ENCODE results near the gene NCL.
A peak's percentile ranks its signal among the peaks of the same experiment; 100 is the strongest.

The NCL gene, protein sequence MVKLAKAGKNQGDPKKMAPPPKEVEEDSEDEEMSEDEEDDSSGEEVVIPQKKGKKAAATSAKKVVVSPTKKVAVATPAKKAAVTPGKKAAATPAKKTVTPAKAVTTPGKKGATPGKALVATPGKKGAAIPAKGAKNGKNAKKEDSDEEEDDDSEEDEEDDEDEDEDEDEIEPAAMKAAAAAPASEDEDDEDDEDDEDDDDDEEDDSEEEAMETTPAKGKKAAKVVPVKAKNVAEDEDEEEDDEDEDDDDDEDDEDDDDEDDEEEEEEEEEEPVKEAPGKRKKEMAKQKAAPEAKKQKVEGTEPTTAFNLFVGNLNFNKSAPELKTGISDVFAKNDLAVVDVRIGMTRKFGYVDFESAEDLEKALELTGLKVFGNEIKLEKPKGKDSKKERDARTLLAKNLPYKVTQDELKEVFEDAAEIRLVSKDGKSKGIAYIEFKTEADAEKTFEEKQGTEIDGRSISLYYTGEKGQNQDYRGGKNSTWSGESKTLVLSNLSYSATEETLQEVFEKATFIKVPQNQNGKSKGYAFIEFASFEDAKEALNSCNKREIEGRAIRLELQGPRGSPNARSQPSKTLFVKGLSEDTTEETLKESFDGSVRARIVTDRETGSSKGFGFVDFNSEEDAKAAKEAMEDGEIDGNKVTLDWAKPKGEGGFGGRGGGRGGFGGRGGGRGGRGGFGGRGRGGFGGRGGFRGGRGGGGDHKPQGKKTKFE

DNA sequence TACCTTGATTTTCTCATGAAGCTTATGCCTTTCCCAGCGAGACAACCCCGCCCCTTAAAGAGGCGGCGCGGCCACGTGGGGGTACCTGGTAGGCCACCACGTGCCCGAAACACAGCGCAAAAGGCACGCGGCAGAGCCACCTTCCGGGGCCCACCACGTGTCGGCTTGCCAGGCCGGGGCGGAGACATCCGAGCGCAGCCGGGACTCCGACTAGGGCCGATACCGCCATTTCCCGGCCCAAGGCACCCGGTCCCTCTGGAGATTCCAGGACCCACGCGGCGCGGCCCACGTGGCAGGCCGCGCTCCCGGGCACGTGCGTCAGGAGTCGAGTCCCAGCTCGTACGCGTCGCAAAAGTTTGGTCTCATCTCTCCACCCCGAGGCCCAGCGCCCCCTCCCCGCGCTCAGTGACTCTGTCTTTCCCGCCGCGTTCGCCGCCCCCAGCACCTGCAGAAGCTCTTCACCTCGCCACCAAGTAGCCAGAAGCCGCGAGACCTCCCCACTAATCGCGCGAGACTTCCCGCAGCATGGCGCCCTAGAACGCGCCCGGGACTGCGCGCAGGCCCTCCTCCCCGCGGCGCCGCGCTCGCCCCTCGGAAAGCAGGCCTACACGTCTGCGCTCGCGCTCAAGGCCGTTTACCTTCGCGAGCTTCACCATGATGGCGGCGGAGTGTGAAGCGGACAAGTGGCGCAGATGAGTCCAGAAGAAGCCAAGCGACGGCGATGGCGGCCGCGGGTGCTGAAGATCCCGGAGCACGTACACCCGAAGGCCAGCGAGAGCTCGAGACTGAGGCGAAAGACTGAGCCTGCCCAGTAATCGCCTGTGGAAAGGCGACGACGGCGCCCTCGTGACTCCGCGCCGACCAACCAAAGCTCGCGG is at the start of gene NCL:
Gene NCL (minus strand): TSS at position 787 of the 878 bp plus-strand sequence. CDS start 131 bp downstream, at position 656.
- DNase-seq: peak; percentile 43

GRCh38 chr2:231513746-231514224 is 49.5 kb upstream of the NCL start:
- no peak for DNase-seq

DNA sequence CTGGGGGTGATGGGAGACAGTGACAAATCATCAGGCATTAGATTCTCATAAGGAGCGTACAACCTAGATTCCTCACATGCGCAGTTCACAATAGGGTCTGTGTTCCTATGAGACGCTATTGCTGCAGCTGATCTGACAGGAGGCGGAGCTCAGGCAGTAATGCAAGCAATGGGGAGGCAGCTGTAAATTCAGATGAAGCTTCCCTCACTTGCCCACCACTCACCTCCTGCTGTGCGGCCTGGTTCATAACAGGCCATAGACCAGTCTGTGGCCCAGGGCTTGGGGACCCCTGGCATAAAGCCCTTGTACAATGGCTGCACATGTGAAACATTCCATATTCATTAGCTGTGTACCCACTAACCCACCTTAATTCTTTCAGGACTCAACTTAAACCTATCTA is 47.9 kb upstream of the NCL start:
- DNase-seq: no peak

DNA sequence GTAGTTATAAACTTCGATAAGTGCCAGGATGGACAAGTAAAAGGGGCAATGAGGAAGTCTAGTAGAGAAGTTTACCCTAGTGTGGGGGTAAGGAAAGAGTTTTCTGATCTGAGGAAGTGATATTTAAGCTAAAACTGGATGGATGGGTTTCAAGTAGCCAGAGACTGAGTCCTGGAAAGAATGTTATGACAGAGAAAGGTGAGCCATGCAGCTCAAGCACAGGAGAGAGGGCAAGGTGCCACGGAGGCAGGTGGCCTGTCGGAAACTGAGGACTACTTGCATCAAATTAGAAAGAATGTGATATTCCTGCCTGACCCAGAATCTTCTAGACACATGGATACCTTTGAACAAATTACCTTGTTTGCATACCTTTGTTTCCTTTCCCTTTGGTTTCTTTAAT is 39.5 kb upstream of the NCL start:
- no peak for DNase-seq

DNA sequence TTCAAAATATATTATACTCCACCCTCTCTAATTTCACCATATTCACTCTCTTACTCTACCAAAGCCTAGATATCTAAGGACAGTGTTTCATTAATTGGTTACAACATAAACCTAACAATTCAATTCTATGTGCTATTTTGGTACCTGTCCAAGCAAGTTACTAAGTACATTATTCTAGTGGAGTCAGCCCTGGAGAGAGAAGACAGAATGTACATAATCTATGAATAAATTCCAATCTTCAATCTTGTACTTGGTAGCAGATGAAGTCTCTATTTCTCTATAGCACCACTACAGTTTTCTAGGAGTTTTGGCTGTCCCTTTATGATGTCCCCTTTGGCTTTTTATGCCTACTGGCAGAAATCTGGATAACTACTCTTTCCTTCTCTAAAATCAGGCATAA is 38.3 kb upstream of the NCL start:
- no peak for DNase-seq

DNA sequence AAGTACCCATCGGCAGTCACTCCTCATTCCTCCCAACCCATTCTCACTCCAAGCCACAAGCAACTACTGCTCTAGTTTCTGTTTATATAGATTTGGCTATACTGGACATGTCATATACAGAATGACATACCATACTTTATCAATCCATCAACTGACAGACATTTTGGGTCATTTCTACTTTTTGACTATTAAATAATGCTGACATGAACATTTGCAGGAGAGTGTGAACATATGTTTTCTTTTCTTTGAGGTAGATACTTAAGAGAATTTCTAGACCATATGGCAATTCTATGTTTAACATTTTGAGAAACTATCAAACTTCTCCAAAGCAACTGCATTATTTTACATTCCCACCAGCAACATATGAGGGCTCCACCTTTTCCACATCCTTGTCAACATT is 33.4 kb upstream of the NCL start:
- no peak for DNase-seq

- DNase-seq: no peak
Measured at GRCh38 chr2:231494669-231495068, 30.4 kb upstream of the NCL start.

DNA sequence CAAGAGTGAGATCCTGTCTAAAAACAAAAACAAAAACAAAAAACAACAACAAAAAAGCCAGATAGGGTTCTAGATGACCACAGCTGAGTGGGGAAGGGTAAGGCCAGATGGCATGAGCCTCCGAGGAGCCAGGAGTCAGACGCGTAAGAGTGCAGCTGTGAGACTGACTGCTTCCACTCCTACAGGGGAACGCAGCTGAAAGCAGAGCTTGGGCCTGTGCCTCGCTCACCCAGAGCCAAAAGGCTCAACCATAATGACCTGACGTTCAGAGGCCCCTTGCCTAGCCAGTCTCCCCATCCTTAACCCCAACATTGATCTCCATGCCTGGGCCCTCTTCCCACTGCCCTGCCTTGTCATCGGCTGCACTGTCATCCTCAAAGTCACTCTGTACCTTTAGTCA is 26.5 kb upstream of the NCL start:
- no peak for DNase-seq

GRCh38 chr2:231489990-231490389 is 25.7 kb upstream of the NCL start:
- no peak for DNase-seq

DNA sequence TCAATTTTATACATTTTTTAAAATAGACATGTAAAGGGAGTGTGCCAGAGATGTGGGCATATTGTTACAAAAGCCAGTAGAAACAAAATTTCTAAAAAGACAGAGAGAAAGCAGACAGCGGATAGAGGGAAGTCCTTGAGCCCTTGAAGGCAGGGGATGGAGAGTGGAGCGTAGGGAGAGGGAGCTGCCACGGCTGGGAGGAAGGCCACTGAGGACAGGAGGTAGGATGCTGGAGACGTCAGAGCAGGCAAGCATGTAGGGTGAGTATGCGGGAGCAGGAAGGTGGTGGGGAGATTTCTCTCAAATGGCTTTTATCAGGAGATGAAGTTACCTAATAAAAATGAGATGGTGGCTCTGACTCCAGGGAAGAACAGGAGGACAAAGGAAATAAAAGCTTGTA is 24.0 kb upstream of the NCL start:
- no peak for DNase-seq

DNA sequence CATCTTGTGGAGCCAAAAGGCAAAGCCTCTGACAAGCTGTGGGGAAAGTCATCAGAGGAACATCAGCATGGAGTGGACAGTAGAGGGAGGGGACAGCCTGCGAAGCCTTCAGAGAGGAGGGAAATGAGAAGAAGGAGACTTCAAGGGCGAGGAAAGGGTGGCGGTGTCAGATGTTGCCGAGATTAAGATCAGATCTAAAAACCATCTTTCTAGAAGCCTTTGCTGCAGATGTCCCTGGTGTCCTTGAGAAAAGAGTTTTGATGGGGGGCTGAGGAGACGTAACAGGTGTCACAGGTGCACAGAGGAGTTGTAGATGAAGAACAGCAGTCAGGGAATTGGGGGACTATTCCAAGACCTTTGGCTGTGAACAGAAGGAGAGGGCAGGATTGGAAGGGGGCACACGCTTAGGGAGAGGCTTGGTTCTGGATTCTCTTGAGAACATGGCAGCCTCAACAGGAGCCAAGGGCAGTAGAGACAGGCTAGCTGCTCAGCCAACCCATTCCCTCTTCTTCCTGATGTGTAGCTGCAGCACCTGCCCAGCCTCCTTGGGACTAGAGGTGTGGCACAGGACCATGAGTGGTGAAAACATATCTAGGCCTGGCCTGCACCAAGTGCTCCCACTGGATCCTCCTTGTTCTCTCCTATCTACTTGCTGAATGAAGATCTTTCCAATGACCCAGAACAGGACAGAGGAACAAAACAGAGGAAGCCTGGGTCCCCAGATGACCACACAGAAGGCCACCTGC is 22.7 kb upstream of the NCL start:
- no peak for DNase-seq

DNA sequence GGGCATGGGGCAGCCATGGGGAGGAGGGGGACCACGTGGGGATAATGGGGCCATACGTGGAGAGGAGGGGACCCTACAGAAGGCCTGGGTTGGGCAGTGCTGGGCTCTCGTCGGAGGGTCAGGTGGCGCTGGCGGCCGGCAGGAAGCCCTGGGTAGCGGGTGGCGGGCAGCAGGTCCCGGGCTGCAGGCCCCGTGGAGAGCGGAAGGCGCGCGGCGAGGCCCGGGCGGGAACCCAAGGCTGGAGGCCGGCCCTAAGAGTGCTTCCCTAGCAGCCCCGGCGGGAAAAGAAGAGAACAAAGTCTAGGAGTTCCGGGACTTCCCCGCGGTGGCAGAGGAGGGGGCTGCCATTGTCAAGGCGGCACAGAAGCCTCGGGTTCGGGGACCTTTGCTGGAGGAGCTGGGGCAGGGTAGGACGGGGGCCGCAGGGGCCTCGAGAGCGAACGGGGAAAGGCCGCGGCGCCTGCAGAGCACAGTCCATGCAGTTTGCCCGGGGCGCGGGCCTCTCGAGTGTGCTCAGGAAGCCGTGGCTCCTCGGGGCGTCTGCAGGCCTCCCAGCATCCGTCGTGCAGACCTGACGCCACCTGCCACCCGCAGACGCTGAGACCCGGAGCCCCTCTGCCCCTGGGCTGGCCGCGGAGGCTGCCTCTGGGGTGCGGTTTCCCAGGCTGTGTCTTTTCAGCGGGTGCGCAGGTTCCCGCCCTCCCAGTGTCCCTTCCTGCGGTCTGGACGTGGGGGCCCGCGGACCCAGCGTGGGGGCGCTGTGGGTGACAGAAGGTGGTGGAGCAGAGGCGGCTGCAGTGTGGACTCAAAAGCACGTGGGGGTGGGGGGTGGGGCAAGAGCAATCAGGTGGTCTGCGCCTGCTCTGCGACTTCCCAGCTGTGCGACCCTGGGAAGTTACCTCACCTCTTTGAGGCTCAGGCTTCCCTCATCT is 19.4 kb upstream of the NCL start:
- DNase-seq: no peak

GRCh38 chr2:231482806-231483391 is 18.6 kb upstream of the NCL start:
- DNase-seq: no peak

GRCh38 chr2:231480781-231481180 is 16.5 kb upstream of the NCL start:
- no peak for DNase-seq

- DNase-seq: no peak
Measured at GRCh38 chr2:231479455-231479854, 15.2 kb upstream of the NCL start.

- DNase-seq: no peak
Measured at GRCh38 chr2:231476920-231477319, 12.6 kb upstream of the NCL start.

GRCh38 chr2:231475965-231476364 is 11.7 kb upstream of the NCL start:
- no peak for DNase-seq

DNA sequence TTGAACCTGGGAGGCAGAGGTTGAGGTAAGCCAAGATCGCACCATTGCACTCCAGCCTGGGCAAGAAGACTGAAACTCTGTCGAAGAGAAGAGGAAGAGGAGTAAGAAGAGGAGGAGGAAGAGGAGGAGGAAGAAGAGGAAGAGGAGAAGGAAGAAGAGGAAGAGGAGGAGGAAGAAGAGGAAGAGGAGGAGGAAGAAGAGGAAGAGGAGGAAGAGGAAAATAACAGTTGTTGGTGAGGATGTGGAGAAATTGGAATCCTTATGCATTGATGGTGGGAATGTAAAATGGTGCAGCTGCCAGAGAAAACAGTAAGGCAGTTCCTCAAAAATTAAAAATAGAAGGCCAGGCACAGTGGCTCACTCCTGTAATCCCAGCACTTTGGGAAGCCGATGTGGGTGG is 8.5 kb upstream of the NCL start:
- DNase-seq: no peak

- DNase-seq: no peak
Measured at GRCh38 chr2:231470246-231470900, 6.1 kb upstream of the NCL start.

DNA sequence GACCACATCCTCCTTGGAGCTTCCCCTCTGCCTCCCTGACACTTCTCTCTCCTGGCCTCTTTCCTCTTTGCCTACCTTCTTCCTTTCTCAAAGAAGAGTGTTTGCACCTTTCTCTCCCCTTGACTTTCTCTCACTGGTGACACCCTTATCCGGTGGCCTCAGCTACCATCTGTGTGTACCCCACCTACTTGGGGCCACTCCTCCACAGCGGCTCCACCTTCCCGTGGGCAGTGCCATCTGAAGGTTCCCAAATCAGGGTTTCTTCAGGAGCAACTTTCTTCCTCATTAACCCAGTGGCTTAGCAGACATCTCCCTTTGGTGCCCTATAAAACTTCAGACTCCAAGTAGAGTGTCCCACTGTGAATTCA is 5.3 kb upstream of the NCL start:
- DNase-seq: no peak

All from NCI-H1694 (cell line).